B cell (primary cell): Measurements from ENCODE around the gene CNNM4. TPM values are rescaled to one million over a fixed set of nuclear protein-coding genes. Genes with fewer than 3 reads are reported as not detected.

Experiments used
- ATAC-seq: fragments of 200-7000 bp; cut with Tn5 transposase; one replicate; pipeline ENCODE4 v1.10.0; 2021; ENCODE audit warnings: low read depth, mild to moderate bottlenecking, moderate number of reproducible peaks, moderate library complexity
- CTCF ChIA-PET: fragments of 350-600 bp; sonication (Branson Sonifier 250); formaldehyde crosslinking; loops from one replicate; lab custom pipeline; 2021; ENCODE audit warnings: antibody characterized with exemption, inconsistent platforms; lab: Charles Lee
- POLR2A ChIA-PET: fragments of 350-600 bp; sonication (Branson Sonifier 250); formaldehyde crosslinking; loops from one replicate; lab custom pipeline; 2021; ENCODE audit warnings: antibody characterized with exemption; lab: Charles Lee
- DNase-seq: peaks from one replicate; pipeline ENCODE4 v3.0.0; 2013
- H2AFZ ChIP-seq: 2 replicates; pipeline ENCODE4 v1.6.1; 2012; ENCODE audit warnings: mild to moderate bottlenecking, low read depth, low read length; ENCODE audit not compliant: insufficient read depth, poor library complexity, severe bottlenecking
- H3K27ac ChIP-seq, 2 donors: 1 replicate in 1 of 2; 2 replicates in 1 of 2; pipeline ENCODE4 v1.5.1; 2012 to 2013; ENCODE audit warnings: low read length in 2 of 2, mild to moderate bottlenecking in 2 of 2, moderate library complexity in 1 of 2
- H3K27me3 ChIP-seq, 4 experiments: fragments of 200-600 bp in 1 of 4; sonication (generic) in 1 of 4; replicated peaks in 1 of 4; 1 replicate in 2 of 4; 2 replicates in 2 of 4; pipeline versions ENCODE4 v1.6.1 to v1.7.0; 2013 to 2016; ENCODE audit warnings: low read length in 3 of 4, mild to moderate bottlenecking in 2 of 4, mixed read lengths in 1 of 4, moderate library complexity in 1 of 4; ENCODE audit not compliant: insufficient read depth in 4 of 4, control insufficient read depth in 3 of 4; ENCODE audit errors: control extremely low read depth in 1 of 4
- H3K36me3 ChIP-seq, 2 experiments: replicated peaks in 1 of 2; 1 replicate in 1 of 2; 2 replicates in 1 of 2; pipeline versions ENCODE4 v1.6.1 to v1.7.1; 2013; ENCODE audit warnings: low read length in 1 of 2; ENCODE audit not compliant: insufficient read depth in 2 of 2, control insufficient read depth in 1 of 2; ENCODE audit errors: control extremely low read depth in 1 of 2, extremely low read depth in 1 of 2
- H3K4me1 ChIP-seq, 2 donors: fragments of 200-600 bp in 1 of 2; sonication (generic) in 1 of 2; 1 replicate in 1 of 2; 2 replicates in 1 of 2; pipeline versions ENCODE4 v1.5.1 to v1.6.1; 2013 to 2017; ENCODE audit warnings: low read length in 2 of 2; ENCODE audit not compliant: control insufficient read depth in 2 of 2, insufficient read depth in 2 of 2
- H3K4me2 ChIP-seq: replicated peaks from 2 replicates; pipeline ENCODE3; 2012; ENCODE audit warnings: mild to moderate bottlenecking, low read depth, low read length; ENCODE audit not compliant: poor library complexity, severe bottlenecking
- H3K4me3 ChIP-seq, 5 experiments: fragments of 200-600 bp in 1 of 5; sonication (generic) in 1 of 5; 1 replicate in 3 of 5; 2 replicates in 2 of 5; pipeline versions ENCODE4 v1.5.1 to v1.7.0; 2011 to 2016; ENCODE audit warnings: low read length in 4 of 5, mild to moderate bottlenecking in 4 of 5, low read depth in 2 of 5, control low read depth in 1 of 5, moderate library complexity in 1 of 5; ENCODE audit not compliant: insufficient read depth in 1 of 5; ENCODE audit errors: control extremely low read depth in 1 of 5, extremely low read depth in 1 of 5
- H3K79me2 ChIP-seq: fragments of 200-600 bp; sonication (generic); one replicate; pipeline ENCODE4 v1.6.0; 2016; ENCODE audit warnings: low read length; ENCODE audit not compliant: control insufficient read depth, insufficient read depth
- H3K9ac ChIP-seq: fragments of 200-600 bp; sonication (generic); 2 replicates; pipeline ENCODE4 v1.6.1; 2017; ENCODE audit warnings: mild to moderate bottlenecking, low read length, moderate library complexity
- H3K9me3 ChIP-seq, 3 donors: one replicate each; pipeline versions ENCODE4 v1.6.1 to v1.7.1; 2013; ENCODE audit warnings: low read length in 2 of 3; ENCODE audit not compliant: control insufficient read depth in 2 of 3, insufficient read depth in 1 of 3; ENCODE audit errors: control extremely low read depth in 1 of 3
- H4K20me1 ChIP-seq: 2 replicates; pipeline ENCODE4 v1.6.0; 2012; ENCODE audit warnings: mild to moderate bottlenecking, low read length; ENCODE audit not compliant: insufficient read depth, control insufficient read depth, poor library complexity, severe bottlenecking
- H3K27ac Mint-ChIP-seq: one replicate; pipeline ENCODE4 v1.8.0; 2021; ENCODE audit warnings: mixed read lengths
- H3K27me3 Mint-ChIP-seq: one replicate; pipeline ENCODE4 v1.8.0; 2021; ENCODE audit warnings: mixed read lengths
- H3K4me1 Mint-ChIP-seq: one replicate; pipeline ENCODE4 v1.8.0; 2021; ENCODE audit warnings: mixed read lengths
- H3K4me3 Mint-ChIP-seq: one replicate; pipeline ENCODE4 v1.8.0; 2021; ENCODE audit warnings: mixed read lengths
- H3K9me3 Mint-ChIP-seq: one replicate; pipeline ENCODE4 v1.8.0; 2022; ENCODE audit warnings: mixed read lengths; ENCODE audit not compliant: insufficient read depth
- EZH2 ChIP-seq: IDR thresholded peaks from 2 replicates; pipeline ENCODE4 v1.6.1; 2012; ENCODE audit warnings: borderline replicate concordance, low read depth, mild to moderate bottlenecking, moderate library complexity, low read length; ENCODE audit not compliant: insufficient read depth, poor library complexity, severe bottlenecking
- WGBS: methylation state at CpG from one replicate; pipeline ENCODE4 v1.1.5; 2013; ENCODE audit warnings: missing lambda C conversion rate; ENCODE audit not compliant: insufficient coverage; 5-methylcytosine and 5-hydroxymethylcytosine counted together
- intact Hi-C: fragments of 100-400 bp; cut with micrococcal nuclease; formaldehyde crosslinking; loops from one replicate; pipeline ENCODE4 v1.10.0; 2022
- polyA plus RNA-seq: library from polyadenylated mRNA; depleted of rRNA; stranded (reverse); fragments of >200 nt; gene quantifications from 2 replicates; pipeline ENCODE4 v1.2.3, GENCODE V29; 2012
- total RNA-seq, 2 donors: library from RNA; stranded (reverse); fragments of 120-200 nt in 1 of 2; gene quantifications; 1 replicate in 1 of 2; 2 replicates in 1 of 2; pipeline versions ENCODE4 v1.2.3 to v1.2.4, GENCODE V29; 2013 to 2022
- TF ChIP-seq, protein P1 (sequence below): fragments of 200-600 bp; IDR thresholded peaks from one replicate; pipeline ENCODE4 v1.8.0; 2022; ENCODE audit warnings: antibody characterized with exemption, mild to moderate bottlenecking

Gene CNNM4
- total and polyA plus RNA-seq, 2 donors (not counting 1 experiment from before 2014, with no cell fraction given), result 15.1 to 24.0 TPM

- ChIA-PET CTCF (interaction anchor here (0.6 kb wide), 1 partner anchor 451 kb away, joined by 3 read pairs; no protein-coding TSS in a partner anchor), POLR2A (no interaction called here)
- 86% methylated on average over 31 of the region's 38 CpGs for WGBS
- ATAC-seq (no peak), DNase-seq (no peak)
- Histone ChIP-seq H3K9me3 (no peaks in the 10 kb centered on the region), H2AFZ (no peak overlapping the region), H3K4me2 (no peak overlapping the region), H3K27me3 (peaks cover 0 to 10% (median 0%) of the 10 kb centered on the region in 4 experiments), H3K4me1 (peaks cover 16 to 20% of the 10 kb centered on the region in 2 donors), H3K36me3 (no peaks in the 10 kb centered on the region), H3K4me3 (no peak overlapping the region), H4K20me1 (peaks cover 6% of the 10 kb centered on the region), H3K27ac (no peak overlapping the region), H3K79me2 (peaks cover 20% of the 10 kb centered on the region), H3K9ac (no peak overlapping the region)
- Mint-ChIP-seq H3K9me3 (no peaks in the 10 kb centered on the region), H3K27ac (no peak overlapping the region), H3K4me1 (peaks cover 13% of the 10 kb centered on the region), H3K4me3 (peak overlapping the region; percentile 6), H3K27me3 (peaks cover under 1% of the 10 kb centered on the region)
- TF ChIP-seq EZH2, result no peak
- TF ChIP-seq, protein P1, sequence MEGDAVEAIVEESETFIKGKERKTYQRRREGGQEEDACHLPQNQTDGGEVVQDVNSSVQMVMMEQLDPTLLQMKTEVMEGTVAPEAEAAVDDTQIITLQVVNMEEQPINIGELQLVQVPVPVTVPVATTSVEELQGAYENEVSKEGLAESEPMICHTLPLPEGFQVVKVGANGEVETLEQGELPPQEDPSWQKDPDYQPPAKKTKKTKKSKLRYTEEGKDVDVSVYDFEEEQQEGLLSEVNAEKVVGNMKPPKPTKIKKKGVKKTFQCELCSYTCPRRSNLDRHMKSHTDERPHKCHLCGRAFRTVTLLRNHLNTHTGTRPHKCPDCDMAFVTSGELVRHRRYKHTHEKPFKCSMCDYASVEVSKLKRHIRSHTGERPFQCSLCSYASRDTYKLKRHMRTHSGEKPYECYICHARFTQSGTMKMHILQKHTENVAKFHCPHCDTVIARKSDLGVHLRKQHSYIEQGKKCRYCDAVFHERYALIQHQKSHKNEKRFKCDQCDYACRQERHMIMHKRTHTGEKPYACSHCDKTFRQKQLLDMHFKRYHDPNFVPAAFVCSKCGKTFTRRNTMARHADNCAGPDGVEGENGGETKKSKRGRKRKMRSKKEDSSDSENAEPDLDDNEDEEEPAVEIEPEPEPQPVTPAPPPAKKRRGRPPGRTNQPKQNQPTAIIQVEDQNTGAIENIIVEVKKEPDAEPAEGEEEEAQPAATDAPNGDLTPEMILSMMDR, result no peak
- intact Hi-C loops, result no loop called here
These were observed 99.6 kb downstream of the CNNM4 start for GRCh38 chr2:96860065-96861029.

GRCh38 chr2:96861074-96861473 lies 100.4 kb downstream of the CNNM4 start:
- Histone ChIP-seq H3K9me3 (no peaks in the 10 kb centered on the region), H3K4me2 (no peak overlapping the region), H3K4me3 (no peak overlapping the region), H3K9ac (no peak overlapping the region), H3K79me2 (peaks cover 16% of the 10 kb centered on the region), H2AFZ (no peak overlapping the region), H3K4me1 (peaks cover 16 to 20% of the 10 kb centered on the region in 2 donors), H3K27me3 (peaks cover 0 to 10% (median 0%) of the 10 kb centered on the region in 4 experiments), H4K20me1 (peaks cover 6% of the 10 kb centered on the region), H3K27ac (no peak overlapping the region), H3K36me3 (no peaks in the 10 kb centered on the region)
- Mint-ChIP-seq H3K27me3 (peaks cover 6% of the 10 kb centered on the region), H3K27ac (no peak overlapping the region), H3K9me3 (no peaks in the 10 kb centered on the region), H3K4me1 (peaks cover 17% of the 10 kb centered on the region), H3K4me3 (no peak overlapping the region)
- ATAC-seq (no peak), DNase-seq (no peak)
- POLR2A ChIA-PET, result no interaction called here
- CTCF ChIA-PET, result no interaction called here
- no peak for TF ChIP-seq EZH2
- TF ChIP-seq, protein P1, result no peak
- WGBS, result 98% methylated on average over 17 of the region's 17 CpGs
- intact Hi-C loops, result no loop called here
